Spleen (tissue), 7 donors: ENCODE measurements around the gene ANOS1.

ENCODE experiments used
- CTCF ChIP-seq, 11 experiments: fragments of 200-600 bp in 7 of 11; fragments of 450-650 bp in 4 of 11; sonication (generic) in 4 of 11; IDR thresholded peaks in 8 of 11; conservative IDR thresholded peaks in 3 of 11; 1 replicate in 7 of 11; 2 replicates in 4 of 11; pipeline versions ENCODE4 v1.4.0 to v1.8.0; 2016 to 2021; ENCODE audit warnings: antibody characterized with exemption in 11 of 11, inconsistent platforms in 4 of 11, mild to moderate bottlenecking in 1 of 11
- POLR2A ChIP-seq, 3 donors: fragments of 450-650 bp; IDR thresholded peaks; one replicate each; pipeline ENCODE4 v1.5.1; 2017; ENCODE audit warnings: antibody characterized with exemption in 3 of 3, mild to moderate bottlenecking in 1 of 3
- donor health status: DM: no; HTN: no; CAD: no; lungs with moderate emphysema.
- donor health status: DM: no; HTN: no; CAD: no.
- donor health status: DM: no; HTN: no; CAD: no.

GRCh38 chrX:8675006-8675630 is 56.8 kb downstream of the ANOS1 start:
- TF ChIP-seq CTCF (IDR thresholded peaks at IDR 0.05 in 8 of 11, conservative IDR thresholded peaks at IDR 0.05 in 3 of 11) (no peak), POLR2A (IDR thresholded peaks at IDR 0.05) (no peak)
